Epithelial cell of esophagus (primary cell): Measurements from ENCODE around the gene RAB8A.

ENCODE experiments used
- DNase-seq: peaks from one replicate; pipeline ENCODE4 v3.0.0; 2010; ENCODE audit warnings: low read depth
- H3K4me3 ChIP-seq: 2 replicates; pipeline ENCODE4 v1.5.1; 2011; ENCODE audit warnings: mild to moderate bottlenecking, low read length, control low read depth
- TF ChIP-seq, protein P1 (sequence below): IDR thresholded peaks from 2 replicates; pipeline ENCODE4 v1.5.1; 2011; ENCODE audit warnings: low read depth, mild to moderate bottlenecking, low read length, control low read depth, inconsistent platforms; ENCODE audit not compliant: insufficient read depth; ENCODE audit errors: missing control alignments

The RAB8A gene

DNA sequence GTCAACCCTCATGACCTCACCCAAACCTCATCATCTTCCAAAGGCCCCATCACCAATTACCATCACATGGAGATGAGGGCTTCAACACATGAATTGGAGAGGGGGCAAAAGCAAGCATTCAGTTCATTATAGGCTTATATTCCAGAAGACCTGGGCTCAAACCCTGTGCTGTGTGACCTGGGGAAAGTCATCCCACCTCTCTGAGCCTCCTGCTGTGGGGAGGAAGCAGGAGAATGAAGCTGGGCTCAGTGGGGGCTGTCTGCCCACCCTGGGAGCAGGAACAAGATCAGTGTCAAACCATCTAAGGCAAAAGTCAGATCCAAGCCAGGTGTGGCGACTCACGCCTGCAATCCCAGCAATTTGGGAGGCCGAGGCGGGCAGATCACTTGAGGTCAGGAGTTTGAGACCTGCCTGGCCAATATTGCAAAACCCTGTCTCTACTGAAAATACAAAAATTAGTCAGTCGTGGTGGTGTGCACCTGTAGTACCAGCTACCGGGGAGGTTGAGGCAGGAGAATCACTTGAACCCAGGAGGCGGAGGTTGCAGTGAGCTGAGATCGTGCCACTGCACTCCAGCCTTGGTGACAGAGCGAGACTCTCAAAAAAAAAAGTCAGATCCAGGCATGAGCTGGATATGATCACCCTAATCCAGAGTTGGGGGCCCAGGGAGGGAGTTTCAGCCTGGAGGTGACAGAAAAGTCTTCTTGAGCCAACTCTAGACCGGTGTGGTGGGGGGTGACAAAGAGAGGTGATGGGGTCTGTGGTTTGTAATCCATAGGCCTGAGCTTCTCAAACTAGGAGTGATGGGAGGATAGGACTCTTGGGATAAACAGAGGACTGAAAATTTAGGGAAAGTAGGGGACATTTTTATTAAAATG is 37.0 kb upstream of the RAB8A start:
- DNase-seq: no peak
- TF ChIP-seq, protein P1, sequence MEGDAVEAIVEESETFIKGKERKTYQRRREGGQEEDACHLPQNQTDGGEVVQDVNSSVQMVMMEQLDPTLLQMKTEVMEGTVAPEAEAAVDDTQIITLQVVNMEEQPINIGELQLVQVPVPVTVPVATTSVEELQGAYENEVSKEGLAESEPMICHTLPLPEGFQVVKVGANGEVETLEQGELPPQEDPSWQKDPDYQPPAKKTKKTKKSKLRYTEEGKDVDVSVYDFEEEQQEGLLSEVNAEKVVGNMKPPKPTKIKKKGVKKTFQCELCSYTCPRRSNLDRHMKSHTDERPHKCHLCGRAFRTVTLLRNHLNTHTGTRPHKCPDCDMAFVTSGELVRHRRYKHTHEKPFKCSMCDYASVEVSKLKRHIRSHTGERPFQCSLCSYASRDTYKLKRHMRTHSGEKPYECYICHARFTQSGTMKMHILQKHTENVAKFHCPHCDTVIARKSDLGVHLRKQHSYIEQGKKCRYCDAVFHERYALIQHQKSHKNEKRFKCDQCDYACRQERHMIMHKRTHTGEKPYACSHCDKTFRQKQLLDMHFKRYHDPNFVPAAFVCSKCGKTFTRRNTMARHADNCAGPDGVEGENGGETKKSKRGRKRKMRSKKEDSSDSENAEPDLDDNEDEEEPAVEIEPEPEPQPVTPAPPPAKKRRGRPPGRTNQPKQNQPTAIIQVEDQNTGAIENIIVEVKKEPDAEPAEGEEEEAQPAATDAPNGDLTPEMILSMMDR: no peak
- no peak overlapping the region for H3K4me3 ChIP-seq

DNA sequence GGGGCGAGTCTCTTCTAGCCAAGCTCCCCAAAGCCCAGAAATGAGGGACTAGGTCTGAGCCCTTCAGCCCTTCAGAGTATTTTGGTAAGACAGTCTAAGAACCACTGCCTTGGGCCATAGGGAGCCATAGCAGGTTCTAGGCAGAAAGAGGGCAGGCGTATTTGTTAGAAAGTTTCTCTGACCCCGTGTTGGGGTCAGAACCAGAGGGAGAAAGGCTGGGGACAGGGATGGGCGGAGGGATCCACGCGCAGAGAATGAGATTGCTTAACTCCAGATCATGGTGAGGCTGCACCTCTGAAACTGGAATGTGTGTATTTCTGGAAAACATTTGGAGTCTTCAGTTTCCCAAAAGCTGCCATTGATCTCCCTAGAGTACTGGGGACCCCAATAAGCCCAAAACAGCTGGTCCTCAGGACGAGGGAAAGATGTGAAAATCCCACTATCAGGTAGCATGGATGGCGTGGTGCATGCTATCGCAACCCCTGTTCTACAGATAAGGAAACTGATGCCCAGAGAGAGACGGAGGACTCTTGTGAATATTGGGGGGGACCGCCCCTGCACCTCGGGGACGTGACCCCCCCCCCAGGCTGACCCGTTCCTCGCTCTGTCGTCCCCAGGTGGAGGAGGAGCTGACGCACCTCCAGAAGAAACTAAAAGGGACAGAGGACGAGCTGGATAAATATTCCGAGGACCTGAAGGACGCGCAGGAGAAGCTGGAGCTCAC is 36.1 kb upstream of the RAB8A start:
- TF ChIP-seq, protein P1: no peak
- DNase-seq: peak; percentile 36
- H3K4me3 ChIP-seq: peak overlapping the region; percentile 74

DNA sequence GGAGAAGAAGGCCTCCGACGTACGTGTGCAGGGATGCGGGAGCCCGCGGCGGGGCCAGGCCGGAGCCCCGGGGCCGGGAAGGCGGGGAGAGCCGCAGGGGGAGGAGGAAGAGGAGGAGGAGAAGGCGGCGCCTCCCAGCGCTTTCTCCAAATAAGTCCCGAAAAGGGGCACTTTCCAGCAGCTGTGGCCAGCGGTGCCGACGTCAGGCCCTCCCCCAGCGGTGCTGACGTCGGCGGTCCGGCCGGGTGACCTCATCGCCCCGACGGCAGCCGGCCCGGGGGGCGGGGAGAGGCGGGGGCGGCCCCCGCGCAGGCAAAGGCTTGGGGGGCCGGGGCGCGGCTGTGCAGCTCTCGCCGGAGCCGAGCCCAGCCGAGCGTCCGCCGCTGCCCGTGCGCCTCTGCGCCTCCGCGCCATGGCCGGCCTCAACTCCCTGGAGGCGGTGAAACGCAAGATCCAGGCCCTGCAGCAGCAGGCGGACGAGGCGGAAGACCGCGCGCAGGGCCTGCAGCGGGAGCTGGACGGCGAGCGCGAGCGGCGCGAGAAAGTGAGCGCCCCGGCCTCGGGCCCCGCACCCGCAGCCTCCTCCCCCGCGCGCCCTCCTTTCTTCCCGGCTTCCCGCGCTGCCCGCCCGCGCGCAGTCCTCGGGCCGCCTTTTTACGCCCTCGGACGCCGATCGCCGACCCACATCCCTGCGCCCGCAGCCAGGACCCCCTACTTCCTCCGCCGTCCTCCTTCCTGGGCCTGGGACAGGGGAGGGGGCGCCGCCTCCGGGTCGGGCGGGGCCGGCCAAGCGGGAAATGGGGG is 35.3 kb upstream of the RAB8A start, which contains the start of gene TPM4:
TSS of gene TPM4 (plus strand) at position 342 of the 804 bp plus-strand sequence. CDS start at position 413, 71 bp downstream.
- DNase-seq: peak; percentile 91
- H3K4me3 ChIP-seq: peak within 1 kb of the TSS; percentile 74
- TF ChIP-seq, protein P1: no peak

DNA sequence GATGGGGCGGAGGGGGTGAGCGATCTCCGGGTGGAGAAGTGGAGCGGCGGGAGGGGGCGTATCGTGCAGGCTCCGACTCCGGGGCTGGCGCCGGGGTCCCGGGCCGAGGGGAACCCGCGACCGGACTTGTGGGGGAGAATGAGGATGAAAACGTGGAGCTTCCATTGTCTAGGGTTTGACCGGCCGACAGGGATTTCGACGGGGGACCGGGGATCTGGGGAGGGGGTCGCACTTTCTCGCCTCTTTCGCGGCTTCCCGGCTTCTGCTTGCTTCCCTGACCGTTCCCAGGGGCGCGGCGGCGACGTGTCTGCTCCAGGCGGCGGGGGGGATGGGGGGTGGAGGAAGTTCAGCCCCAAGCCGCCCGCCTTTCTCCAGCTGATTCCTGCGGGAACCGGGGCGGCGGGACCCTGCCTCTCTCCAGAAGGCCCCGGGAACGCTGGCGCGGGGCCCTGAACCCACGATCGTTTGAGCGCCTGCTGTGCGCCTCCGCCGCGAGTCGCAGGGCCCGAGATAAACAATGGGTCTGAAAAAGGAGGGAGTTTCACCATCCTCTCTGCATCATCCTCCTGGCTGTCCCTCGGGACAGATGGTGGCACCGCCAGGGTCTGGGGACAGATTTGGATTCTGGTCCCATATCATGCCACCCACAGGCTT is 34.6 kb upstream of the RAB8A start:
- TF ChIP-seq, protein P1: no peak
- DNase-seq: peak; percentile 43

DNA sequence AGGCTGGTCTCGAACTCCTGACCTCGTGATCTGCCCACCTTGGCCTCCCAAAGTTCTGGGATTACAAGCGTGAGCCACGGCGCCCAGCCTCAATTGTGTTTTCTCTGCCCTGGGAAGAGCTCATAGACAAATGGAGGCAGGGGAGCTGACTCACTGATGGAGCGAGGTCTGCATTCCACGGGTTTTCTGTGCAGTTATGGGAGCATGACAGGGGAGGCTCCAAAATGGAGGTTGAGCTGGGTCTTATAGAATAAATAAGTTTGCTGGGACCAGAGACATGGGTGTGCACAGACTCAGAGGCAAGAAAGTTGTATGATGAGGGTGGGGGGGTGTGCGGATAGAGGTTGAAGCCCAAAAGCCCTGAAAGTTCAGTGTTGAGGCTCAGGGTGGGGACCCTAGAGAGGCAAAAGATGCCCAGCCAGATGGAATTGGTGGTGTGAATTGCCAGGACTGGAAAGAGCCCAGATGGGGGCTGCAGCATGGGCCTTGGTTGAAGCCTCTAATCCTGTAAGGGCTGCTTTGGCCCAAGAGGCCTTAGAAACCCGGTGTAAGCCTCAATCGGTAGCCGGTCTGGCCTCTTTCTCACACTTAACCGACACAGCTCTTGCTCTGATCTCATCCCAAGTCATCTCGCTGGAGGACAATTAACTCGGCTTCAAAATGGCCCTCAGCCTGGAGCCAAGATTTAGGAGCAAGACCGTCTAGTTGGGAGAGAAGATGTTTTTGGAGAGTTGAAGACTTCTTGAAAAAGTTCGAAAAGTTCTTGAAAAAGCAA is 33.5 kb upstream of the RAB8A start:
- DNase-seq: peak; percentile 87
- peak overlapping the region; percentile 74 for H3K4me3 ChIP-seq
- TF ChIP-seq, protein P1: no peak

More for the DNA sequence above, 34.6 kb upstream of the RAB8A start:
- H3K4me3 ChIP-seq: peak overlapping the region; percentile 74
